Erythroblast (primary cell): ENCODE measurements around the gene RNASEH1.

Experiments used
- GATA1 ChIP-seq: IDR thresholded peaks from 2 replicates; pipeline ENCODE4 v1.6.1; 2011; ENCODE audit warnings: low read depth, mild to moderate bottlenecking, control low read depth, low read length, moderate library complexity
- POLR2A ChIP-seq: IDR thresholded peaks from 2 replicates; pipeline ENCODE4 v1.6.1; 2011; ENCODE audit warnings: mild to moderate bottlenecking, low read length

- no peak for TF ChIP-seq POLR2A
- no peak for TF ChIP-seq GATA1
Measured at GRCh38 chr2:3604991-3605961, 47.1 kb upstream of the RNASEH1 start.
